NCI-H187 (cell line): ENCODE data around the gene EFCAB5.
"Not testable (repeated sequence)": the region's sequence is repeated elsewhere in the genome, so short reads cannot be mapped to it uniquely, and the experiment has no call there.

Experiments used
- DNase-seq, 2 experiments: peaks; one replicate each; lab custom pipeline; 2025; lab: John Stamatoyannopoulos, UW

Gene EFCAB5

GRCh38 chr17:30005709-30006320 is 64.4 kb downstream of the EFCAB5 start:
- DNase-seq, result no peak

GRCh38 chr17:30011934-30012333 is 70.5 kb downstream of the EFCAB5 start:
- not testable (repeated sequence) for DNase-seq

GRCh38 chr17:30021708-30022317 is 80.4 kb downstream of the EFCAB5 start:
- no peak for DNase-seq

GRCh38 chr17:30025325-30025724 is 83.9 kb downstream of the EFCAB5 start:
- DNase-seq, result not testable (repeated sequence)

GRCh38 chr17:30027676-30028075 is 86.2 kb downstream of the EFCAB5 start:
- no peak for DNase-seq

- no peak for DNase-seq
Measured at GRCh38 chr17:30031214-30031869, 89.9 kb downstream of the EFCAB5 start.

- no peak for DNase-seq
Measured at GRCh38 chr17:30035369-30035768, 93.9 kb downstream of the EFCAB5 start.

- DNase-seq, result not testable (repeated sequence)
Measured at GRCh38 chr17:30040719-30041518, 99.5 kb downstream of the EFCAB5 start.

- DNase-seq, result no peak
Measured at GRCh38 chr17:30041551-30041950, 100.1 kb downstream of the EFCAB5 start.

GRCh38 chr17:30062372-30062771 is 120.9 kb downstream of the EFCAB5 start:
- DNase-seq, result no peak

- DNase-seq, result no peak
Measured at GRCh38 chr17:30064738-30065137, 123.3 kb downstream of the EFCAB5 start.

GRCh38 chr17:30068465-30068864 is 127.0 kb downstream of the EFCAB5 start:
- no peak for DNase-seq

GRCh38 chr17:30074254-30074653 is 132.8 kb downstream of the EFCAB5 start:
- DNase-seq, result no peak

- no peak for DNase-seq
Measured at GRCh38 chr17:30074730-30075129, 133.3 kb downstream of the EFCAB5 start.

GRCh38 chr17:30082773-30083172 is 141.3 kb downstream of the EFCAB5 start:
- DNase-seq, result no peak

- no peak for DNase-seq
Measured at GRCh38 chr17:30084788-30085187, 143.4 kb downstream of the EFCAB5 start.

- no peak for DNase-seq
Measured at GRCh38 chr17:30086896-30087295, 145.5 kb downstream of the EFCAB5 start.

- DNase-seq, result not testable (repeated sequence)
Measured at GRCh38 chr17:30087431-30087830, 146.0 kb downstream of the EFCAB5 start.

GRCh38 chr17:30091121-30091670 is 149.8 kb downstream of the EFCAB5 start:
- no peak for DNase-seq

GRCh38 chr17:30091771-30092170 is 150.3 kb downstream of the EFCAB5 start:
- no peak for DNase-seq

- no peak for DNase-seq
Measured at GRCh38 chr17:30092886-30093285, 151.5 kb downstream of the EFCAB5 start.

GRCh38 chr17:30093463-30094147 is 152.2 kb downstream of the EFCAB5 start:
- no peak for DNase-seq
